ENCODE results near the gene FOXD2. TPM values are rescaled to one million over a fixed set of nuclear protein-coding genes. Genes with fewer than 3 reads are reported as not detected.

Gene FOXD2
- total RNA-seq, 6 experiments from 2014 or later, result 0.25 to 0.86 (median 0.41) TPM

DNA sequence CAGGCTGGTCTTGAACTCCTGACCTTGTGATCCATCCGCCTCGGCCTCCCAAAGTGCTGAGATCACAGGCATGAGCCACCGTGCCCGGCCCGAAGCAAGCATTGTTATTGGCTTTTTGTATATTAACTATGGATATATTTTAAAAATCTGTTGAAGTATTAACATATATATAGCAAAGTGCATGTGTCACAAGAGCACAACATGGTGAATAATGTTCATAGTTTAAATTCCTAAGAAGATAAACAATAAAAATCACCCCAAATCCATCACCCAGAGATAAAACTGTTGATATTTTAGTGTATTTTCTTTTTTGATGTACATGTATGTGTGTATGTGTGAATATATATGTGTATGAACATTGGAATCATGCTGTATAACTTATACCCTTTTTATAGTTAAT lies 30.9 kb upstream of the FOXD2 start:
- Histone ChIP-seq H3K27me3 (no peaks in the 10 kb centered on the region), H3K4me3 (no peak overlapping the region), H3K4me1 (no peaks in the 10 kb centered on the region), H3K9me3 (no peaks in the 10 kb centered on the region), H3K36me3 (no peaks in the 10 kb centered on the region), H3K27ac (no peak overlapping the region)
- ATAC-seq (no peak), DNase-seq (no peak)
- no peak for TF ChIP-seq POLR2A (IDR thresholded peaks at IDR 0.05)
- TF ChIP-seq, protein P1, sequence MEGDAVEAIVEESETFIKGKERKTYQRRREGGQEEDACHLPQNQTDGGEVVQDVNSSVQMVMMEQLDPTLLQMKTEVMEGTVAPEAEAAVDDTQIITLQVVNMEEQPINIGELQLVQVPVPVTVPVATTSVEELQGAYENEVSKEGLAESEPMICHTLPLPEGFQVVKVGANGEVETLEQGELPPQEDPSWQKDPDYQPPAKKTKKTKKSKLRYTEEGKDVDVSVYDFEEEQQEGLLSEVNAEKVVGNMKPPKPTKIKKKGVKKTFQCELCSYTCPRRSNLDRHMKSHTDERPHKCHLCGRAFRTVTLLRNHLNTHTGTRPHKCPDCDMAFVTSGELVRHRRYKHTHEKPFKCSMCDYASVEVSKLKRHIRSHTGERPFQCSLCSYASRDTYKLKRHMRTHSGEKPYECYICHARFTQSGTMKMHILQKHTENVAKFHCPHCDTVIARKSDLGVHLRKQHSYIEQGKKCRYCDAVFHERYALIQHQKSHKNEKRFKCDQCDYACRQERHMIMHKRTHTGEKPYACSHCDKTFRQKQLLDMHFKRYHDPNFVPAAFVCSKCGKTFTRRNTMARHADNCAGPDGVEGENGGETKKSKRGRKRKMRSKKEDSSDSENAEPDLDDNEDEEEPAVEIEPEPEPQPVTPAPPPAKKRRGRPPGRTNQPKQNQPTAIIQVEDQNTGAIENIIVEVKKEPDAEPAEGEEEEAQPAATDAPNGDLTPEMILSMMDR (IDR thresholded peaks at IDR 0.05), result no peak
- WGBS (ENCODE audit: insufficient coverage, low coverage, low lambda C conversion rate, missing lambda C conversion rate), result 83% methylated on average over 5 of the region's 5 CpGs
- intact Hi-C loops (cut with DNase I), result no loop called here

DNA sequence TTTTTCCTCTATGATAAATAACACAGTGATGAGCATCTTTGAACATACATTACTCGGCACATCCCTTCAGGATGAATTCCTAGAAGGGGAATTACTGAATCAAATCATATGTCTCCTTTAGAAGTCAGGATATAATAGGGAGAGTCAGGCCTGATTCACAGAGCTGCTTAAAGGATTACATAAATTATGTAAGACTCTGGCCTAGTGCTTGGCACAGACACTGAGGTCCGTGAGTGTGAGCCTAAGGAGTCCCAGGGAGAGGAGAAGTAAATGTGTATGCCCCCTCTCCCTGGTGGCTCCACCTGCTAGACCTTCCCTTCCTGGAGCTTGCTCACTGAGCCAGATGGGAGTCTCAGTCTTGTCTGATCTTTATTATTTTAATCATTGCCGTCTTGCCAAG lies 30.4 kb upstream of the FOXD2 start:
- H3K36me3 ChIP-seq, result no peaks in the 10 kb centered on the region
- H3K4me1 ChIP-seq, result no peaks in the 10 kb centered on the region
- no peak overlapping the region for H3K4me3 ChIP-seq
- intact Hi-C loops (cut with DNase I), result no loop called here
- WGBS (ENCODE audit: insufficient coverage, low coverage, low lambda C conversion rate, missing lambda C conversion rate), result 83% methylated on average over 2 of the region's 3 CpGs
- TF ChIP-seq, protein P1 (IDR thresholded peaks at IDR 0.05), result no peak
- no peak for TF ChIP-seq POLR2A (IDR thresholded peaks at IDR 0.05)
- ATAC-seq (no peak), DNase-seq (no peak)
- H3K9me3 ChIP-seq, result no peaks in the 10 kb centered on the region
- H3K27ac ChIP-seq, result no peak overlapping the region
- no peaks in the 10 kb centered on the region for H3K27me3 ChIP-seq

GRCh38 chr1:47409311-47410067 lies 28.4 kb upstream of the FOXD2 start:
- WGBS (ENCODE audit: insufficient coverage, low coverage, low lambda C conversion rate, missing lambda C conversion rate), result 80% methylated on average over 2 of the region's 12 CpGs
- TF ChIP-seq, protein P1 (IDR thresholded peaks at IDR 0.05), result no peak
- TF ChIP-seq POLR2A (IDR thresholded peaks at IDR 0.05), result no peak
- intact Hi-C loops (cut with DNase I), result loop anchor here in 1 of 2 donors (10.0 kb wide), 1 partner anchor 225 kb away; no protein-coding TSS in a partner anchor

DNA sequence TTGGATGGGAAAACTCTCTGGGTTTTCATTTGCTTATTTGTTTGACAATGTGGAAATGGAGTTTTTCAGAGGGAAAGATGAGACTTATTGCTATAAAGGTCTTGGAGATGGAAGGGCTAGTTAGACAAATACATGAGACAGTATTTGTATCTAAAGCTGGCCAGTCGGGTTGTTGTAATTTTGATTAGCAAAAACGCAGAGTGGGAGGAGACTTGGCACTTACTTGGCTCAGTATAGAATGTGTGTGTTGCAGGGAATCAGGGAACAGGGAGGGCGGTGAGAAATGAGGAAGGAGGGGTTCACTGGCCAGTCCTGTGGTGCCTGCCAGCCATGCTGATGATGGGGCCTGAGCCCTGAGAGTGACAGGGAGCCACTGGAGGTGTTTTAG lies 27.8 kb upstream of the FOXD2 start:
- TF ChIP-seq, protein P1 (IDR thresholded peaks at IDR 0.05), result no peak
- TF ChIP-seq POLR2A (IDR thresholded peaks at IDR 0.05), result no peak
- no peaks in the 10 kb centered on the region for H3K27me3 ChIP-seq
- DNase-seq, result no peak

More at GRCh38 chr1:47409311-47410067, 28.4 kb upstream of the FOXD2 start:
- H3K4me1 ChIP-seq, result no peaks in the 10 kb centered on the region
- H3K27ac ChIP-seq, result no peak overlapping the region
- H3K4me3 ChIP-seq, result no peak overlapping the region
- no peak for DNase-seq
- no peaks in the 10 kb centered on the region for H3K36me3 ChIP-seq
- H3K27me3 ChIP-seq, result no peaks in the 10 kb centered on the region
- no peaks in the 10 kb centered on the region for H3K9me3 ChIP-seq
- ATAC-seq, result no peak

More for the DNA sequence above, 27.8 kb upstream of the FOXD2 start:
- Histone ChIP-seq H3K4me3 (no peak overlapping the region), H3K4me1 (no peaks in the 10 kb centered on the region), H3K9me3 (no peaks in the 10 kb centered on the region), H3K36me3 (no peaks in the 10 kb centered on the region), H3K27ac (no peak overlapping the region)
- WGBS (ENCODE audit: insufficient coverage, low coverage, low lambda C conversion rate, missing lambda C conversion rate), result 60% methylated on average over 2 of the region's 3 CpGs
- intact Hi-C loops (cut with DNase I), result loop anchor here in 1 of 2 donors (10.0 kb wide), 1 partner anchor 225 kb away; no protein-coding TSS in a partner anchor
- no peak for ATAC-seq
